B cell (primary cell): ENCODE measurements around the gene PUM1. TPM values are rescaled to one million over a fixed set of nuclear protein-coding genes. Genes with fewer than 3 reads are reported as not detected.
A peak's percentile ranks its signal among the peaks of the same experiment; 100 is the strongest.

Source experiments
- ATAC-seq: fragments of 200-7000 bp; cut with Tn5 transposase; one replicate; pipeline ENCODE4 v1.10.0; 2021; ENCODE audit warnings: low read depth, mild to moderate bottlenecking, moderate number of reproducible peaks, moderate library complexity
- CTCF ChIA-PET: fragments of 350-600 bp; sonication (Branson Sonifier 250); formaldehyde crosslinking; loops from one replicate; lab custom pipeline; 2021; ENCODE audit warnings: antibody characterized with exemption, inconsistent platforms; lab: Charles Lee
- POLR2A ChIA-PET: fragments of 350-600 bp; sonication (Branson Sonifier 250); formaldehyde crosslinking; loops from one replicate; lab custom pipeline; 2021; ENCODE audit warnings: antibody characterized with exemption; lab: Charles Lee
- DNase-seq: peaks from one replicate; pipeline ENCODE4 v3.0.0; 2013
- H2AFZ ChIP-seq: 2 replicates; pipeline ENCODE4 v1.6.1; 2012; ENCODE audit warnings: mild to moderate bottlenecking, low read depth, low read length; ENCODE audit not compliant: insufficient read depth, poor library complexity, severe bottlenecking
- H3K27ac ChIP-seq, 2 donors: 1 replicate in 1 of 2; 2 replicates in 1 of 2; pipeline ENCODE4 v1.5.1; 2012 to 2013; ENCODE audit warnings: low read length in 2 of 2, mild to moderate bottlenecking in 2 of 2, moderate library complexity in 1 of 2
- H3K27me3 ChIP-seq, 4 experiments: fragments of 200-600 bp in 1 of 4; sonication (generic) in 1 of 4; replicated peaks in 1 of 4; 1 replicate in 2 of 4; 2 replicates in 2 of 4; pipeline versions ENCODE4 v1.6.1 to v1.7.0; 2013 to 2016; ENCODE audit warnings: low read length in 3 of 4, mild to moderate bottlenecking in 2 of 4, mixed read lengths in 1 of 4, moderate library complexity in 1 of 4; ENCODE audit not compliant: insufficient read depth in 4 of 4, control insufficient read depth in 3 of 4; ENCODE audit errors: control extremely low read depth in 1 of 4
- H3K36me3 ChIP-seq, 2 experiments: replicated peaks in 1 of 2; 1 replicate in 1 of 2; 2 replicates in 1 of 2; pipeline versions ENCODE4 v1.6.1 to v1.7.1; 2013; ENCODE audit warnings: low read length in 1 of 2; ENCODE audit not compliant: insufficient read depth in 2 of 2, control insufficient read depth in 1 of 2; ENCODE audit errors: control extremely low read depth in 1 of 2, extremely low read depth in 1 of 2
- H3K4me1 ChIP-seq, 2 donors: fragments of 200-600 bp in 1 of 2; sonication (generic) in 1 of 2; 1 replicate in 1 of 2; 2 replicates in 1 of 2; pipeline versions ENCODE4 v1.5.1 to v1.6.1; 2013 to 2017; ENCODE audit warnings: low read length in 2 of 2; ENCODE audit not compliant: control insufficient read depth in 2 of 2, insufficient read depth in 2 of 2
- H3K4me2 ChIP-seq: replicated peaks from 2 replicates; pipeline ENCODE3; 2012; ENCODE audit warnings: mild to moderate bottlenecking, low read depth, low read length; ENCODE audit not compliant: poor library complexity, severe bottlenecking
- H3K4me3 ChIP-seq, 5 experiments: fragments of 200-600 bp in 1 of 5; sonication (generic) in 1 of 5; 1 replicate in 3 of 5; 2 replicates in 2 of 5; pipeline versions ENCODE4 v1.5.1 to v1.7.0; 2011 to 2016; ENCODE audit warnings: low read length in 4 of 5, mild to moderate bottlenecking in 4 of 5, low read depth in 2 of 5, control low read depth in 1 of 5, moderate library complexity in 1 of 5; ENCODE audit not compliant: insufficient read depth in 1 of 5; ENCODE audit errors: control extremely low read depth in 1 of 5, extremely low read depth in 1 of 5
- H3K79me2 ChIP-seq: fragments of 200-600 bp; sonication (generic); one replicate; pipeline ENCODE4 v1.6.0; 2016; ENCODE audit warnings: low read length; ENCODE audit not compliant: control insufficient read depth, insufficient read depth
- H3K9ac ChIP-seq: fragments of 200-600 bp; sonication (generic); 2 replicates; pipeline ENCODE4 v1.6.1; 2017; ENCODE audit warnings: mild to moderate bottlenecking, low read length, moderate library complexity
- H3K9me3 ChIP-seq, 3 donors: one replicate each; pipeline versions ENCODE4 v1.6.1 to v1.7.1; 2013; ENCODE audit warnings: low read length in 2 of 3; ENCODE audit not compliant: control insufficient read depth in 2 of 3, insufficient read depth in 1 of 3; ENCODE audit errors: control extremely low read depth in 1 of 3
- H4K20me1 ChIP-seq: 2 replicates; pipeline ENCODE4 v1.6.0; 2012; ENCODE audit warnings: mild to moderate bottlenecking, low read length; ENCODE audit not compliant: insufficient read depth, control insufficient read depth, poor library complexity, severe bottlenecking
- H3K27ac Mint-ChIP-seq: one replicate; pipeline ENCODE4 v1.8.0; 2021; ENCODE audit warnings: mixed read lengths
- H3K27me3 Mint-ChIP-seq: one replicate; pipeline ENCODE4 v1.8.0; 2021; ENCODE audit warnings: mixed read lengths
- H3K4me1 Mint-ChIP-seq: one replicate; pipeline ENCODE4 v1.8.0; 2021; ENCODE audit warnings: mixed read lengths
- H3K4me3 Mint-ChIP-seq: one replicate; pipeline ENCODE4 v1.8.0; 2021; ENCODE audit warnings: mixed read lengths
- H3K9me3 Mint-ChIP-seq: one replicate; pipeline ENCODE4 v1.8.0; 2022; ENCODE audit warnings: mixed read lengths; ENCODE audit not compliant: insufficient read depth
- EZH2 ChIP-seq: IDR thresholded peaks from 2 replicates; pipeline ENCODE4 v1.6.1; 2012; ENCODE audit warnings: borderline replicate concordance, low read depth, mild to moderate bottlenecking, moderate library complexity, low read length; ENCODE audit not compliant: insufficient read depth, poor library complexity, severe bottlenecking
- WGBS: methylation state at CpG from one replicate; pipeline ENCODE4 v1.1.5; 2013; ENCODE audit warnings: missing lambda C conversion rate; ENCODE audit not compliant: insufficient coverage; 5-methylcytosine and 5-hydroxymethylcytosine counted together
- intact Hi-C: fragments of 100-400 bp; cut with micrococcal nuclease; formaldehyde crosslinking; loops from one replicate; pipeline ENCODE4 v1.10.0; 2022
- polyA plus RNA-seq: library from polyadenylated mRNA; depleted of rRNA; stranded (reverse); fragments of >200 nt; gene quantifications from 2 replicates; pipeline ENCODE4 v1.2.3, GENCODE V29; 2012
- total RNA-seq, 2 donors: library from RNA; stranded (reverse); fragments of 120-200 nt in 1 of 2; gene quantifications; 1 replicate in 1 of 2; 2 replicates in 1 of 2; pipeline versions ENCODE4 v1.2.3 to v1.2.4, GENCODE V29; 2013 to 2022
- TF ChIP-seq, protein P1 (sequence below): fragments of 200-600 bp; IDR thresholded peaks from one replicate; pipeline ENCODE4 v1.8.0; 2022; ENCODE audit warnings: antibody characterized with exemption, mild to moderate bottlenecking

The PUM1 gene
- total and polyA plus RNA-seq, 2 donors (not counting 1 experiment from before 2014, with no cell fraction given), result 52.8 to 177 TPM

DNA sequence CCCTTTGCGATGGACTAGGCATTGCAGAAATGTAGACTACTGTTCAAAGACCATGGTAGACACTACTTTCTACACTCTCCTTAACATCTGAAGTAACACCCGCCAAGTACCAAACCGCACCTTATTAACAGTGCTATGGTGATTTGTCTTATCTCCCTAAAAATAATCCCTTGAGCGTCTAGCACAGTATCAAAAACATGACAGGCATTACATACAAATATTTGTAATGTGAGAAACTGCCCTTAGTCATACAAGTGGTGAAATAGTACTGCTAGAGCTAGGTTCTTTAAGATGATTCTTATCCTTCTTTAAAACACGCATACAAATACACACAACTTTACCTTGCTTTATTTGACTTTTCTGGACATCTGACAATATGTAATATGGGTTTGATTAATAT lies 27.2 kb downstream of the PUM1 start:
- no peak overlapping the region for H3K4me2 ChIP-seq
- Mint-ChIP-seq H3K4me1 (peaks cover 61% of the 10 kb centered on the region), H3K27me3 (no peaks in the 10 kb centered on the region), H3K4me3 (no peak overlapping the region), H3K9me3 (no peaks in the 10 kb centered on the region), H3K27ac (no peak overlapping the region)
- no peak for ATAC-seq
- peaks cover 7 to 26% of the 10 kb centered on the region in 2 experiments for H3K36me3 ChIP-seq
- no peaks in the 10 kb centered on the region for H3K9me3 ChIP-seq
- POLR2A ChIA-PET, result no interaction called here
- peaks cover 97% of the 10 kb centered on the region for H3K79me2 ChIP-seq
- peaks cover 92% of the 10 kb centered on the region for H4K20me1 ChIP-seq
- no peaks in the 10 kb centered on the region for H3K27me3 ChIP-seq
- CTCF ChIA-PET, result no interaction called here
- no peak overlapping the region for H3K9ac ChIP-seq
- no CpG with 5 or more reads among the region's 5 CpGs for WGBS
- intact Hi-C loops, result no loop called here
- H3K27ac ChIP-seq, result peak overlapping the region in 1 of 2 donors; percentile 15
- TF ChIP-seq, protein P1, sequence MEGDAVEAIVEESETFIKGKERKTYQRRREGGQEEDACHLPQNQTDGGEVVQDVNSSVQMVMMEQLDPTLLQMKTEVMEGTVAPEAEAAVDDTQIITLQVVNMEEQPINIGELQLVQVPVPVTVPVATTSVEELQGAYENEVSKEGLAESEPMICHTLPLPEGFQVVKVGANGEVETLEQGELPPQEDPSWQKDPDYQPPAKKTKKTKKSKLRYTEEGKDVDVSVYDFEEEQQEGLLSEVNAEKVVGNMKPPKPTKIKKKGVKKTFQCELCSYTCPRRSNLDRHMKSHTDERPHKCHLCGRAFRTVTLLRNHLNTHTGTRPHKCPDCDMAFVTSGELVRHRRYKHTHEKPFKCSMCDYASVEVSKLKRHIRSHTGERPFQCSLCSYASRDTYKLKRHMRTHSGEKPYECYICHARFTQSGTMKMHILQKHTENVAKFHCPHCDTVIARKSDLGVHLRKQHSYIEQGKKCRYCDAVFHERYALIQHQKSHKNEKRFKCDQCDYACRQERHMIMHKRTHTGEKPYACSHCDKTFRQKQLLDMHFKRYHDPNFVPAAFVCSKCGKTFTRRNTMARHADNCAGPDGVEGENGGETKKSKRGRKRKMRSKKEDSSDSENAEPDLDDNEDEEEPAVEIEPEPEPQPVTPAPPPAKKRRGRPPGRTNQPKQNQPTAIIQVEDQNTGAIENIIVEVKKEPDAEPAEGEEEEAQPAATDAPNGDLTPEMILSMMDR, result no peak
- TF ChIP-seq EZH2, result no peak
- peaks cover 12 to 17% of the 10 kb centered on the region in 2 donors for H3K4me1 ChIP-seq
- DNase-seq, result no peak
- H3K4me3 ChIP-seq, result no peak overlapping the region
- H2AFZ ChIP-seq, result no peak overlapping the region

DNA sequence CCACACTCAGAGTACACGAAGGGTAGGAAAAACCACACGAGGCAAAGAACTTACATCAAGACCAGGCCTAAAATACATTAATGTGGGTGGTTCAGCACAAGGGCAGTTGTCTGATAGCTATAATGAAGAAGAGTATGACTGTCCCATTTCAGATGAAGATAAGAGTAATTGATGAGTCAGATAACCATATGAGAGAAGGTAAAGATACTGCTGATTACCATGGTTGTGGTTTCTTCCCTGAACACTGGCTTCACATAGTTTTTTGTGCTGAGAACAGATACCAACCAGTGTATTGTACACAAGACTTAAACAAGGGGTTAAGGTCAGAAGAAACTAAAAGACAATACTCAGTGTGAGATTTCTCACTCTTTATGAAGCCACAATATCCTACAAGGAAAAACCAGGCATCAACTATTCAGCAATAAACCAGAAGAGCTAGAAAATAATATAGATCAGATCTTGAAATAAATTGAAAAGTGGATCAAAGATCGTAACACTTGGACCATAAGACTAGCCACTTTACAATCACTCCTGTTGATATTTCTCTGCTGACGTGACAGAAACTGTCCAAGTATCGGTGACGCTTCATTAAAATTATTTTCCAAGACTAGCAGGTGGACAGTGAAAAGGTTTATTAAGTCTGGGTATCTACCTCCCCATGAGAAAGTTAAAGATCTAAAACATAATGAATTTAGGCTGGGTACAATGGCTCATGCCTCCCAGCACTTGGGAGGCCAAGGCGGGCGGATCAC lies 28.6 kb downstream of the PUM1 start:
- peaks cover 62% of the 10 kb centered on the region for H3K4me1 Mint-ChIP-seq

More for the DNA sequence above, 28.6 kb downstream of the PUM1 start:
- no peak overlapping the region for H2AFZ ChIP-seq
- intact Hi-C loops, result no loop called here
- TF ChIP-seq EZH2, result no peak
- TF ChIP-seq, protein P1, result no peak
- Mint-ChIP-seq H3K27ac (no peak overlapping the region), H3K27me3 (no peaks in the 10 kb centered on the region), H3K4me3 (no peak overlapping the region), H3K9me3 (no peaks in the 10 kb centered on the region)
- peak overlapping the region in 1 of 2 donors; percentile 9 for H3K27ac ChIP-seq
- peaks cover 99% of the 10 kb centered on the region for H3K79me2 ChIP-seq
- H3K4me3 ChIP-seq, result no peak overlapping the region
- ChIA-PET POLR2A (no interaction called here), CTCF (no interaction called here)
- no peak overlapping the region for H3K9ac ChIP-seq
- DNase-seq (no peak), ATAC-seq (no peak)
- H3K36me3 ChIP-seq, result peaks cover 7 to 26% of the 10 kb centered on the region in 2 experiments
- no peaks in the 10 kb centered on the region for H3K27me3 ChIP-seq
- H4K20me1 ChIP-seq, result peaks cover 93% of the 10 kb centered on the region
- no peak overlapping the region for H3K4me2 ChIP-seq
- H3K9me3 ChIP-seq, result no peaks in the 10 kb centered on the region
- H3K4me1 ChIP-seq, result peaks cover 16 to 18% of the 10 kb centered on the region in 2 donors
- 100% methylated on average over 2 of the region's 8 CpGs for WGBS
